LNCAP (cell line): ENCODE results near the gene ZNF778.

ENCODE experiments used
- TF ChIP-seq, protein P1 (sequence below): fragments of 450-650 bp; IDR thresholded peaks from 2 replicates; pipeline ENCODE4 v1.5.1; 2017; ENCODE audit warnings: mild to moderate bottlenecking

ZNF778 gene

GRCh38 chr16:89273741-89274472, 56.4 kb downstream of the ZNF778 start:
- TF ChIP-seq, protein P1, sequence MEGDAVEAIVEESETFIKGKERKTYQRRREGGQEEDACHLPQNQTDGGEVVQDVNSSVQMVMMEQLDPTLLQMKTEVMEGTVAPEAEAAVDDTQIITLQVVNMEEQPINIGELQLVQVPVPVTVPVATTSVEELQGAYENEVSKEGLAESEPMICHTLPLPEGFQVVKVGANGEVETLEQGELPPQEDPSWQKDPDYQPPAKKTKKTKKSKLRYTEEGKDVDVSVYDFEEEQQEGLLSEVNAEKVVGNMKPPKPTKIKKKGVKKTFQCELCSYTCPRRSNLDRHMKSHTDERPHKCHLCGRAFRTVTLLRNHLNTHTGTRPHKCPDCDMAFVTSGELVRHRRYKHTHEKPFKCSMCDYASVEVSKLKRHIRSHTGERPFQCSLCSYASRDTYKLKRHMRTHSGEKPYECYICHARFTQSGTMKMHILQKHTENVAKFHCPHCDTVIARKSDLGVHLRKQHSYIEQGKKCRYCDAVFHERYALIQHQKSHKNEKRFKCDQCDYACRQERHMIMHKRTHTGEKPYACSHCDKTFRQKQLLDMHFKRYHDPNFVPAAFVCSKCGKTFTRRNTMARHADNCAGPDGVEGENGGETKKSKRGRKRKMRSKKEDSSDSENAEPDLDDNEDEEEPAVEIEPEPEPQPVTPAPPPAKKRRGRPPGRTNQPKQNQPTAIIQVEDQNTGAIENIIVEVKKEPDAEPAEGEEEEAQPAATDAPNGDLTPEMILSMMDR = no peak

DNA sequence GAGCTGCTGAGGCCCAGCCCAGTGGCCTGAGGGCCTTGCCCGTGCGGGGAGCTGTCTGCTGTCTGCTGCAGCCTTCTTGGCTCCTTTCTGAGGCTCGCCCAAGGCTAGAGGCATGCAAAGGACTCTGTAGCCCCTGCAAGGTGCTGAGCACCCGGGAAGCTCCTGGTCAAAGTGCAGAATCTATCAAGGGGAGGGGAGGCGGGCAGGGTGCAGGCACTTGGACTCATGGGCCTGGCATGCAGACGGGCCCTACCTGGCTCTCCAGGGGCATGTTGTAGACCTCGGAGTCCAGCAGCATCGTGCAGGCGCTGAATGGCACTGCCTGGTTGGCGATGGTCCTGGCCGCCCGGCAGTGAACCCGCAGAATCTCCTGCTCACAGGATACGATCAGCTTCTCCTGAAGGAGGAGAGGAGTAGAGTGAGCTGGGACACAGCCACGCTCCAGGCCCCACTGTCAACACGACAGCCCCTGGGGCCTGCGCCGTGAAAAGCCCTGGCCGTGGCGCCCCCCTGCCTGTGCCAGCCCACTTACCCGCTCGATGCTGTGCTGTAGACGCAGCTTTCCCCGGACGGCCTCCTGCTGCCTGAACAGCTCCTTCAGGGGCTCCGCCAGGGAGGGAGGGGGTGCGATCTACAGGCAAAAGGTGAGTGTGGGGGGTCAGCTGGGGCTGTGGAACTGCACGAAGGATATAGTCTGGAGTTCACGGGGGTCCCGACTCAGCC, 57.2 kb downstream of the ZNF778 start:
- TF ChIP-seq, protein P1 = no peak

- TF ChIP-seq, protein P1 = no peak
Measured at GRCh38 chr16:89275284-89275584, 57.7 kb downstream of the ZNF778 start.

DNA sequence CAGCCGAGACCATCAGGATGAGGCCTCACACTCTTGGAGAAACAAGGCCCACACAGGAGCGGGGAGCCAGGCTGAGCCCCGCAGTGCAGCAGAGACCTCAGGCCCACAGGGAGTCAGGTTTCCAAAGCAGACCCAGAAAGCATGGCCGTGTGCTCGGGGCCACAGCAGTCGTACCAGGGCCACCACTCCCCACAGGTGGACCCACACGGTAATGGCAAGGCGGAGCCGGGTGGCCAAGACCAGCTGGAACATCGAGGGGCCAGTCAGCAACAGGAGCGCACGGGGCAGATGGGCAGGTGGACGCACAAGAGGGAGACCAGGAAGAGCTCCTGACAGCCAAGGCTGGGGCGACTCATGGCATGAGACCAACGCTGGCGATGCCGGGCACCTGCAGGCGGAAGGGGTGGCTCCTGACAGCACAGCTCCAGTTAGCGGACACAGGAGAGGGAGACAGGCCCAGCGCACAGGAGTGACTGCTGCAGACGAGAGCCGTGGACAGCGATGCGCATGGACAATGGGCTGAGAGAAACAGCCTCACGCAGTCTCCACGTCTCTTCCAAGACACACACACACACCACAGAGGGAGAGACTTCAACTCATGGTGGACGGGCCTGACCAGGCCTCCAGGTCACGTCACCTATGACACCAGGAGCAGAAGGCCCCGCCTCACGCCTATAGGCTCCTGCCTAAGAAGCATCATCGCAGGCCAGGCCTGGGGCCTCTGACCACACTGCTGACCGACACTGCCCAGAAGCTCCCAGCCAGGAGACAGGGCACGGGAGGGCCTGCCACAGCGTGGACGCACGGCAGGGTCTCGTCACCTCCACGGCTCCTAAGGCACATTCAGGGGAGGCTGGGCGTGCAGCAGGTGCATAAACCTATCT, 58.6 kb downstream of the ZNF778 start:
- TF ChIP-seq, protein P1 = no peak

- TF ChIP-seq, protein P1 = no peak
Measured at GRCh38 chr16:89277049-89277448, 59.5 kb downstream of the ZNF778 start.

DNA sequence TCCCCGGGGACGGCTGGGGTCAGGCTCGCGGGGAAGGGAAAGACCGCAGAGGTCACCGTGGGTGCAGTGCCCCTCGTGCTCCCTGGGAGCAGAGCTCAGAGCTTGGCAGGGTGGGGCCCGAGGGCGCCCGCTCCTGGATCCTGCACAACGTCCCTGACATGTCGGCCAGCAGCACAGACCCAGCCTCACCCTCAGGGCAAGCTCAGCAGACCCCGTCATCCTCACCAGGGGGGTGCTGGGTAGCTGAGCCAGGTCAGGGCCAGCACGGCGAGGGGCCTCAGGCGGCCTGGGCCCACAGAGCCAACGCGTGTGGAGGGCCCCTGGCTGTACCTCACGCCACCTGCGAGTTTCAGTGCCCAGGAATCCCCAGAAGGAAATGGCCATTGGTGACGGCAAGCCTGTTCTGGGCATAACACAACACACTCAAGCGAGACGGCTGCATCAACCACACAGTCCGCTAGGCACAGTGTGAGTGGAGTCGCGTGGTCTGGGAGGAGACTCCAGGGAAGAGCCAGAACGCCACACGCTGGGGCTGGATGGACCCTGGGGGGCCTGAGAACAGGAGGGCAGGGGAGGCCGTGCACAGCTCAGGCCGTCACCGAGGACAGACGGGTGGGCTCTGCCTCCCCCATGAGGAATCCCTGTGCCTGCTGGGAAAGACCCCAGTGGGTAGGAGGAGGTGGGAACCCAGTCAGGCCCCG, 60.3 kb downstream of the ZNF778 start:
- TF ChIP-seq, protein P1 = no peak
